ENCODE measurements around the gene MAN1C1.

Gene MAN1C1

GRCh38 chr1:25689686-25690381 is 73.2 kb downstream of the MAN1C1 start:
- Histone ChIP-seq H2AK5ac (ENCODE audit: low read depth, low read length) (no peak overlapping the region), H3K23ac (ENCODE audit: low read depth, low read length, poor library complexity) (no peak overlapping the region), H2BK5ac (ENCODE audit: low read length) (peak overlapping the region; percentile 2), H3K4me2 (ENCODE audit: insufficient read depth, low read length, poor library complexity, severe bottlenecking) (no peak overlapping the region), H3K36me3 (replicated peaks in 1 of 2; ENCODE audit: control insufficient read depth in 2 of 2, insufficient read depth in 2 of 2, low read length in 2 of 2) (no peaks in the 10 kb centered on the region), H3K27ac (replicated peaks; ENCODE audit: low read length) (no peak overlapping the region), H3K79me1 (ENCODE audit: low read depth, low read length) (no peaks in the 10 kb centered on the region), H3K9me3 (replicated peaks in 1 of 2; ENCODE audit: control insufficient read depth in 2 of 2, insufficient read depth in 1 of 2, low read depth in 1 of 2, low read length in 2 of 2) (no peaks in the 10 kb centered on the region), H2AFZ (ENCODE audit: low read length) (no peak overlapping the region), H3K14ac (ENCODE audit: low read length) (no peak overlapping the region), H4K8ac (ENCODE audit: low read depth, low read length) (no peak overlapping the region), H3K4ac (ENCODE audit: low read length) (no peak overlapping the region), H3K4me1 (ENCODE audit: control insufficient read depth in 2 of 2, insufficient read depth in 1 of 2, low read depth in 1 of 2, low read length in 2 of 2) (peaks cover 0 to 9% of the 10 kb centered on the region in 2 donors), H2BK120ac (ENCODE audit: low read depth, low read length) (no peak overlapping the region), H4K91ac (ENCODE audit: low read depth, low read length, poor library complexity) (no peak overlapping the region), H3K27me3 (ENCODE audit: control insufficient read depth in 3 of 3, insufficient read depth in 3 of 3, low read depth in 1 of 3, low read length in 3 of 3) (no peaks in the 10 kb centered on the region), H2BK15ac (ENCODE audit: low read length) (no peak overlapping the region), H2BK12ac (ENCODE audit: low read length) (no peak overlapping the region), H3K4me3 (ENCODE audit: low read length in 2 of 2) (no peak overlapping the region), H3K9ac (ENCODE audit: low read depth, low read length, poor library complexity) (no peak overlapping the region), H3K18ac (ENCODE audit: low read length) (no peak overlapping the region)
- no peak for DNase-seq (ENCODE audit: low spot score)
- no CpG with 5 or more reads among the region's 18 CpGs for WGBS, 2 donors (ENCODE audit: extremely low coverage in 2 of 2, insufficient read length in 2 of 2, insufficient replicate concordance in 1 of 2)

- H3K9me3 ChIP-seq (replicated peaks in 1 of 2; ENCODE audit: control insufficient read depth in 2 of 2, insufficient read depth in 1 of 2, low read depth in 1 of 2, low read length in 2 of 2): no peaks in the 10 kb centered on the region
- DNase-seq (ENCODE audit: low spot score): no peak
- H3K27me3 ChIP-seq (ENCODE audit: control insufficient read depth in 3 of 3, insufficient read depth in 3 of 3, low read depth in 1 of 3, low read length in 3 of 3): no peaks in the 10 kb centered on the region
- H2BK120ac ChIP-seq (ENCODE audit: low read depth, low read length): no peak overlapping the region
- H3K27ac ChIP-seq (replicated peaks; ENCODE audit: low read length): no peak overlapping the region
- WGBS, 2 donors (ENCODE audit: extremely low coverage in 2 of 2, insufficient read length in 2 of 2, insufficient replicate concordance in 1 of 2): no CpG with 5 or more reads among the region's 13 CpGs
- H3K4me3 ChIP-seq (ENCODE audit: low read length in 2 of 2): no peak overlapping the region
- H2BK5ac ChIP-seq (ENCODE audit: low read length): no peak overlapping the region
- H2AK5ac ChIP-seq (ENCODE audit: low read depth, low read length): no peak overlapping the region
- H3K23ac ChIP-seq (ENCODE audit: low read depth, low read length, poor library complexity): no peak overlapping the region
- no peak overlapping the region for H3K4me2 ChIP-seq (ENCODE audit: insufficient read depth, low read length, poor library complexity, severe bottlenecking)
- H2AFZ ChIP-seq (ENCODE audit: low read length): no peak overlapping the region
- peak overlapping the region; percentile 39 for H3K9ac ChIP-seq (ENCODE audit: low read depth, low read length, poor library complexity)
- peaks cover 5 to 15% of the 10 kb centered on the region in 2 donors for H3K4me1 ChIP-seq (ENCODE audit: control insufficient read depth in 2 of 2, insufficient read depth in 1 of 2, low read depth in 1 of 2, low read length in 2 of 2)
- no peak overlapping the region for H4K8ac ChIP-seq (ENCODE audit: low read depth, low read length)
- H3K36me3 ChIP-seq (replicated peaks in 1 of 2; ENCODE audit: control insufficient read depth in 2 of 2, insufficient read depth in 2 of 2, low read length in 2 of 2): no peaks in the 10 kb centered on the region
- H2BK15ac ChIP-seq (ENCODE audit: low read length): peak overlapping the region; percentile 23
- H2BK12ac ChIP-seq (ENCODE audit: low read length): no peak overlapping the region
- H4K91ac ChIP-seq (ENCODE audit: low read depth, low read length, poor library complexity): peak overlapping the region; percentile 48
- no peak overlapping the region for H3K4ac ChIP-seq (ENCODE audit: low read length)
- H3K18ac ChIP-seq (ENCODE audit: low read length): peak overlapping the region; percentile 39
- no peak overlapping the region for H3K14ac ChIP-seq (ENCODE audit: low read length)
- no peaks in the 10 kb centered on the region for H3K79me1 ChIP-seq (ENCODE audit: low read depth, low read length)
Measured at GRCh38 chr1:25690396-25690956, 73.9 kb downstream of the MAN1C1 start.

- WGBS, 2 donors (ENCODE audit: extremely low coverage in 2 of 2, insufficient read length in 2 of 2, insufficient replicate concordance in 1 of 2): no CpG with 5 or more reads among the region's 7 CpGs
- Histone ChIP-seq H2BK12ac (ENCODE audit: low read length) (no peak overlapping the region), H3K4me3 (ENCODE audit: low read length in 2 of 2) (no peak overlapping the region), H3K27me3 (ENCODE audit: control insufficient read depth in 3 of 3, insufficient read depth in 3 of 3, low read depth in 1 of 3, low read length in 3 of 3) (no peaks in the 10 kb centered on the region), H3K4me2 (ENCODE audit: insufficient read depth, low read length, poor library complexity, severe bottlenecking) (no peak overlapping the region), H2AFZ (ENCODE audit: low read length) (no peak overlapping the region), H3K4me1 (ENCODE audit: control insufficient read depth in 2 of 2, insufficient read depth in 1 of 2, low read depth in 1 of 2, low read length in 2 of 2) (peaks cover 10 to 22% of the 10 kb centered on the region in 2 donors), H2BK120ac (ENCODE audit: low read depth, low read length) (no peak overlapping the region), H3K9me3 (replicated peaks in 1 of 2; ENCODE audit: control insufficient read depth in 2 of 2, insufficient read depth in 1 of 2, low read depth in 1 of 2, low read length in 2 of 2) (no peaks in the 10 kb centered on the region), H4K91ac (ENCODE audit: low read depth, low read length, poor library complexity) (no peak overlapping the region), H3K36me3 (replicated peaks in 1 of 2; ENCODE audit: control insufficient read depth in 2 of 2, insufficient read depth in 2 of 2, low read length in 2 of 2) (no peaks in the 10 kb centered on the region), H3K27ac (replicated peaks; ENCODE audit: low read length) (no peak overlapping the region), H3K18ac (ENCODE audit: low read length) (no peak overlapping the region), H3K23ac (ENCODE audit: low read depth, low read length, poor library complexity) (no peak overlapping the region), H2AK5ac (ENCODE audit: low read depth, low read length) (no peak overlapping the region), H3K79me1 (ENCODE audit: low read depth, low read length) (no peaks in the 10 kb centered on the region), H3K9ac (ENCODE audit: low read depth, low read length, poor library complexity) (no peak overlapping the region), H4K8ac (ENCODE audit: low read depth, low read length) (no peak overlapping the region), H2BK5ac (ENCODE audit: low read length) (no peak overlapping the region), H2BK15ac (ENCODE audit: low read length) (no peak overlapping the region), H3K14ac (ENCODE audit: low read length) (no peak overlapping the region), H3K4ac (ENCODE audit: low read length) (no peak overlapping the region)
- no peak for DNase-seq (ENCODE audit: low spot score)
Measured at GRCh38 chr1:25691211-25691610, 74.6 kb downstream of the MAN1C1 start.

DNA sequence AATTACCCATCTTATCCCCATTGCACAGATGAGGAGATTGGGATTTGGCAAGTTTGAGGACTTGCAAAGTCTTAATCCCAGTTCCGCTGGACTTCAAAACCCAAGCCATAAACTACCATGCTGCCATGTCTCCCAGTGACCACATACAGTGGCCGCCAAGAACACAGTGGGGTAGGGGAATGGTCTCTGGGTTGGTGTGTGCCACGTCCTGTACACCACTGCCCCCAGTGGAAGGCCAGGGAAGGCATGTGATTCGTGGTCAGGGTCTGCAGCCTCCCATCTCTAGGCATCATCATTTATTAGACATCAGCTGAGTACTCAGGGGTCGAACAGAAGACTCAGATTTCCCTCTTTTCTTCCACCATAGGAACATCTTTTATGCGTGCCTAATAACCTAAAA is 76.0 kb downstream of the MAN1C1 start:
- Histone ChIP-seq H3K27me3 (ENCODE audit: control insufficient read depth in 3 of 3, insufficient read depth in 3 of 3, low read depth in 1 of 3, low read length in 3 of 3) (no peaks in the 10 kb centered on the region), H2BK120ac (ENCODE audit: low read depth, low read length) (no peak overlapping the region), H3K9me3 (replicated peaks in 1 of 2; ENCODE audit: control insufficient read depth in 2 of 2, insufficient read depth in 1 of 2, low read depth in 1 of 2, low read length in 2 of 2) (no peaks in the 10 kb centered on the region), H3K18ac (ENCODE audit: low read length) (no peak overlapping the region), H3K4ac (ENCODE audit: low read length) (no peak overlapping the region), H3K36me3 (replicated peaks in 1 of 2; ENCODE audit: control insufficient read depth in 2 of 2, insufficient read depth in 2 of 2, low read length in 2 of 2) (no peaks in the 10 kb centered on the region), H3K4me2 (ENCODE audit: insufficient read depth, low read length, poor library complexity, severe bottlenecking) (no peak overlapping the region), H3K79me1 (ENCODE audit: low read depth, low read length) (no peaks in the 10 kb centered on the region), H3K9ac (ENCODE audit: low read depth, low read length, poor library complexity) (no peak overlapping the region), H4K8ac (ENCODE audit: low read depth, low read length) (no peak overlapping the region), H4K91ac (ENCODE audit: low read depth, low read length, poor library complexity) (no peak overlapping the region), H2AK5ac (ENCODE audit: low read depth, low read length) (no peak overlapping the region), H3K27ac (replicated peaks; ENCODE audit: low read length) (no peak overlapping the region), H2BK5ac (ENCODE audit: low read length) (no peak overlapping the region), H2BK12ac (ENCODE audit: low read length) (no peak overlapping the region), H3K4me3 (ENCODE audit: low read length in 2 of 2) (no peak overlapping the region), H2AFZ (ENCODE audit: low read length) (no peak overlapping the region), H3K14ac (ENCODE audit: low read length) (no peak overlapping the region), H3K23ac (ENCODE audit: low read depth, low read length, poor library complexity) (no peak overlapping the region), H3K4me1 (ENCODE audit: control insufficient read depth in 2 of 2, insufficient read depth in 1 of 2, low read depth in 1 of 2, low read length in 2 of 2) (peaks cover 10 to 30% of the 10 kb centered on the region in 2 donors), H2BK15ac (ENCODE audit: low read length) (no peak overlapping the region)
- no peak for DNase-seq (ENCODE audit: low spot score)
- no CpG with 5 or more reads among the region's 6 CpGs for WGBS, 2 donors (ENCODE audit: extremely low coverage in 2 of 2, insufficient read length in 2 of 2, insufficient replicate concordance in 1 of 2)
